ENCODE results near the gene CLEC4A.
"Not testable (repeated sequence)": the region's sequence is repeated elsewhere in the genome, so short reads cannot be mapped to it uniquely, and the experiment has no call there.

Gene CLEC4A

DNA sequence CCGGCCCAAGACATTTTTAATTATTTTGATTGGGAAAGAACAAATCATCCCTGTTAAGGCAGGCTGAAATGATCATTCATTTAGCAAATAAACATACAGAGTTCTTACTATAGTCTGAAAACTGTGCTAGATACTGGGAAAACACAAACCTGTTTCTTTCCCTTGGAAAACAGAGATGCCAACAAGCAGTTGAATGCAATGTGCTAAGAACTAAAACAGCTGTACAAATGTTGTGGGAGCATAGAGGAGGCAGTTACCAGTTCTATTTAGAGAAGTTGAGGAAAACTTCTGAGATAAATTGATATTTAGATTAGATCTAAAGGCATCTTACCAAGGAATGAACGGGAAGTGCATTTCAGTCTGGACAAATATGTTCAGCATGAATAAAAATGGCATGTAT lies 44.5 kb upstream of the CLEC4A start:
- peak overlapping the region; percentile 57 for H2AFZ ChIP-seq
- H3K4me2 ChIP-seq (ENCODE audit: low read length) = no peak overlapping the region
- H3K79me2 ChIP-seq = peaks cover 14% of the 10 kb centered on the region
- no peaks in the 10 kb centered on the region for H3K27me3 ChIP-seq (ENCODE audit: control insufficient read depth, insufficient read depth, low read length)
- TF ChIP-seq, protein P1, sequence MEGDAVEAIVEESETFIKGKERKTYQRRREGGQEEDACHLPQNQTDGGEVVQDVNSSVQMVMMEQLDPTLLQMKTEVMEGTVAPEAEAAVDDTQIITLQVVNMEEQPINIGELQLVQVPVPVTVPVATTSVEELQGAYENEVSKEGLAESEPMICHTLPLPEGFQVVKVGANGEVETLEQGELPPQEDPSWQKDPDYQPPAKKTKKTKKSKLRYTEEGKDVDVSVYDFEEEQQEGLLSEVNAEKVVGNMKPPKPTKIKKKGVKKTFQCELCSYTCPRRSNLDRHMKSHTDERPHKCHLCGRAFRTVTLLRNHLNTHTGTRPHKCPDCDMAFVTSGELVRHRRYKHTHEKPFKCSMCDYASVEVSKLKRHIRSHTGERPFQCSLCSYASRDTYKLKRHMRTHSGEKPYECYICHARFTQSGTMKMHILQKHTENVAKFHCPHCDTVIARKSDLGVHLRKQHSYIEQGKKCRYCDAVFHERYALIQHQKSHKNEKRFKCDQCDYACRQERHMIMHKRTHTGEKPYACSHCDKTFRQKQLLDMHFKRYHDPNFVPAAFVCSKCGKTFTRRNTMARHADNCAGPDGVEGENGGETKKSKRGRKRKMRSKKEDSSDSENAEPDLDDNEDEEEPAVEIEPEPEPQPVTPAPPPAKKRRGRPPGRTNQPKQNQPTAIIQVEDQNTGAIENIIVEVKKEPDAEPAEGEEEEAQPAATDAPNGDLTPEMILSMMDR (IDR thresholded peaks at IDR 0.05) = no peak
- no peaks in the 10 kb centered on the region for H3K9me3 ChIP-seq (ENCODE audit: control insufficient read depth, low read length)
- no peaks in the 10 kb centered on the region for H3K36me3 ChIP-seq (ENCODE audit: control insufficient read depth, insufficient read depth, low read length)
- no peak overlapping the region for H3K9ac ChIP-seq
- H3K4me3 ChIP-seq (ENCODE audit: low read depth, low read length) = no peak overlapping the region
- H3K4me1 ChIP-seq = peaks cover 9% of the 10 kb centered on the region
- no peak overlapping the region for H3K27ac ChIP-seq

DNA sequence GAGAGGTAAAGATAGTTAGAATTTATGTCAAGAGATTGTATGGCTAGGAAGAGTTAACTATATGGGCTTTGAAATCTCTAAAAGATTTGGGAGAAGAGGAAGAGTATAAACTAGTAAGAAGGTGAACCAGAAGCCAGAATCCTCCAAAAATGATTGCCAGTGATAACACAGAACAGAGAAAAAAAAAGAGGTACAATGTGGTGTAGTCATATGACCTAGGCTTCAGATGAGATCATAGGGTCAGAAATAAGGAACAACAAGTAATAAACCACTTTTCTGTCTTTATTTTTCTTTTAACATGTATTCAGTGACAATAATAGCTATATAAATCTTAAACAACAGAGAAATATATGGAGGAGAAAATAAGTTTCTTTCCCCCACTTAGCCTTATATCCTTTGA lies 43.3 kb upstream of the CLEC4A start:
- Histone ChIP-seq H3K4me2 (ENCODE audit: low read length) (no peak overlapping the region), H3K27me3 (ENCODE audit: control insufficient read depth, insufficient read depth, low read length) (no peaks in the 10 kb centered on the region), H3K36me3 (ENCODE audit: control insufficient read depth, insufficient read depth, low read length) (no peaks in the 10 kb centered on the region), H3K4me3 (ENCODE audit: low read depth, low read length) (no peak overlapping the region), H3K79me2 (peaks cover 14% of the 10 kb centered on the region), H3K27ac (no peak overlapping the region), H2AFZ (no peak overlapping the region), H3K9me3 (ENCODE audit: control insufficient read depth, low read length) (no peaks in the 10 kb centered on the region), H3K4me1 (peaks cover 9% of the 10 kb centered on the region), H3K9ac (no peak overlapping the region)
- TF ChIP-seq, protein P1 (IDR thresholded peaks at IDR 0.05) = no peak

DNA sequence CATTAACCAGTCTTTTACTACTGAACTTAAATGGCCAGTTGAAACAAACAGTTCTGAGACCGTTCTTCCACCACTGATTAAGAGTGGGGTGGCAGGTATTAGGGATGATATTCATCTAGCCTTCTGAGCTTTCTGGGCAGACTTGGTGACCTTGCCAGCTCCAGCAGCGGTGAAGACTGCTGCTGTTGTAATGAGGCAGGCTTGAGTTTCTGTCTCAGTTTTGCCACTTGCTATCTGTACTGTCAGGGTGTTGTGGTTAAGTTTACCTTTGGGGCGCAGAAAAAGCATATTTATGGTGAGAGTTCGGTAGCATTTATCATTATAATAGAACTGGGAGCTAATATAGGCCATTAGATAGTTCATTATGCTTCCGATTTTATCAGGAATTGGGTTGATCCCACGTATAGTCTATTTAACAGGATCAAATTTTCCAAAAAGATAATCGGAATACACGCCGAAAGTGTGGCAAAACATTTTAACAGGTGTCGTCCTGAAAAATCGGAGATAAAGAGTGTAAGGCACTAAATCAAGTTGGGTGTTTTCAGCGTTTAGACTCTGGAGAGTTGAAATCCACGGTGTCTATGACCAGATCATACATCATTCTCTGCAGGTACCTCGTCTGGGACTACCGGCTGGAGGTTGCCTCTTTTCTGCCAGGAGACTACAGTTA lies 42.0 kb upstream of the CLEC4A start:
- Histone ChIP-seq H3K9me3 (ENCODE audit: control insufficient read depth, low read length) (no peaks in the 10 kb centered on the region), H3K4me3 (ENCODE audit: low read depth, low read length) (peak overlapping the region; percentile 93), H3K4me1 (peaks cover 9% of the 10 kb centered on the region)

DNA sequence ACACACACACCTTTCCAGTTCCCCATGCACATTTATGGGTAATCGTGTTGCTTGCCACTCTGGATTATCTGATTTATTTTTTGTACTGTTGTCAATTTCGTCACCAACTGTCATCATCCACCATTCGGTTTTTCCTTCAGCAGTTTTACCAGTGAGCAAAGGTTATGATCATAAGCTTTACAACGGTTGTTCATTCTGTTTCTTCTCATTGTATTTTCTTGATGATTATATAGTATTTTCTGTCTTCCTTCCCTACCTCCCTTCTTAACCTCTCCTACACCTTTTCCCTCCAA lies 40.7 kb upstream of the CLEC4A start:
- Histone ChIP-seq H3K27me3 (ENCODE audit: control insufficient read depth, insufficient read depth, low read length) (no peaks in the 10 kb centered on the region), H3K79me2 (peaks cover 17% of the 10 kb centered on the region), H3K4me3 (ENCODE audit: low read depth, low read length) (peak overlapping the region; percentile 93), H3K4me1 (peaks cover 9% of the 10 kb centered on the region), H3K9ac (peak overlapping the region; percentile 85), H3K36me3 (ENCODE audit: control insufficient read depth, insufficient read depth, low read length) (no peaks in the 10 kb centered on the region), H3K9me3 (ENCODE audit: control insufficient read depth, low read length) (no peaks in the 10 kb centered on the region), H3K27ac (peak overlapping the region; percentile 99), H2AFZ (peak overlapping the region; percentile 94), H3K4me2 (ENCODE audit: low read length) (peak overlapping the region; percentile 92)
- TF ChIP-seq, protein P1 (IDR thresholded peaks at IDR 0.05) = no peak

More for the DNA sequence above, 42.0 kb upstream of the CLEC4A start:
- H3K27ac ChIP-seq = peak overlapping the region; percentile 99
- peak overlapping the region; percentile 94 for H2AFZ ChIP-seq
- no peaks in the 10 kb centered on the region for H3K27me3 ChIP-seq (ENCODE audit: control insufficient read depth, insufficient read depth, low read length)
- TF ChIP-seq, protein P1 (IDR thresholded peaks at IDR 0.05) = no peak
- H3K4me2 ChIP-seq (ENCODE audit: low read length) = peak overlapping the region; percentile 92
- peaks cover 17% of the 10 kb centered on the region for H3K79me2 ChIP-seq
- no peaks in the 10 kb centered on the region for H3K36me3 ChIP-seq (ENCODE audit: control insufficient read depth, insufficient read depth, low read length)
- peak overlapping the region; percentile 85 for H3K9ac ChIP-seq

DNA sequence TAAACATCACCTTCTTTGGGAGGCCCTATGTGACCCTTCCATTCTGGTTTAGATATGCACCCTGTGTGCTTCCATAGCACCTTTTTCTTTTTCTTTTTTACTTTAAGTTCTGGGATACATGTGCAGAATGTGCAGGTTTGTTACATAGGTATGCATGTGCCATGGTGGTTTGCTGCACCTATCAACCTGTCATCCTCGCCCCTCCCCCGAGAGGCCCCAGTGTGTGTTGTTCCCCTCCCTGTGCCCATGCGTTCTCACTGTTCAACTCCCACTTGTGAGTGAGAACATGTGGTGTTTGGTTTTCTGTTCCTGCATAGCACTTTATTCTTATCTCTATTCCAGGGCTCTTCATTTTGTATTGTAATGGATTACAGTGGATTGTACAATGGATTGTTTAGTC lies 39.1 kb upstream of the CLEC4A start:
- H3K4me1 ChIP-seq; H3K4me3 ChIP-seq (ENCODE audit: low read depth, low read length): not testable (repeated sequence)

More for the DNA sequence above, 39.1 kb upstream of the CLEC4A start:
- H3K27ac ChIP-seq; H3K9me3 ChIP-seq (ENCODE audit: control insufficient read depth, low read length); H3K9ac ChIP-seq; H3K27me3 ChIP-seq (ENCODE audit: control insufficient read depth, insufficient read depth, low read length); H2AFZ ChIP-seq; H3K36me3 ChIP-seq (ENCODE audit: control insufficient read depth, insufficient read depth, low read length); H3K4me2 ChIP-seq (ENCODE audit: low read length): not testable (repeated sequence)
- H3K79me2 ChIP-seq = peaks cover 11% of the 10 kb centered on the region

All from parathyroid adenoma (tissue), 2 donors.